GM21526 (cell line): Measurements from ENCODE around the gene PIP4P1.
"Not testable (repeated sequence)": the region's sequence is repeated elsewhere in the genome, so short reads cannot be mapped to it uniquely, and the experiment has no call there.

Source experiments
- ATAC-seq: cut with Tn5 transposase; IDR thresholded peaks from one replicate; pipeline ENCODE4 v1.9.1; 2021; ENCODE audit warnings: moderate library complexity; ENCODE audit not compliant: unreplicated experiment, low FRiP score

The PIP4P1 gene

DNA sequence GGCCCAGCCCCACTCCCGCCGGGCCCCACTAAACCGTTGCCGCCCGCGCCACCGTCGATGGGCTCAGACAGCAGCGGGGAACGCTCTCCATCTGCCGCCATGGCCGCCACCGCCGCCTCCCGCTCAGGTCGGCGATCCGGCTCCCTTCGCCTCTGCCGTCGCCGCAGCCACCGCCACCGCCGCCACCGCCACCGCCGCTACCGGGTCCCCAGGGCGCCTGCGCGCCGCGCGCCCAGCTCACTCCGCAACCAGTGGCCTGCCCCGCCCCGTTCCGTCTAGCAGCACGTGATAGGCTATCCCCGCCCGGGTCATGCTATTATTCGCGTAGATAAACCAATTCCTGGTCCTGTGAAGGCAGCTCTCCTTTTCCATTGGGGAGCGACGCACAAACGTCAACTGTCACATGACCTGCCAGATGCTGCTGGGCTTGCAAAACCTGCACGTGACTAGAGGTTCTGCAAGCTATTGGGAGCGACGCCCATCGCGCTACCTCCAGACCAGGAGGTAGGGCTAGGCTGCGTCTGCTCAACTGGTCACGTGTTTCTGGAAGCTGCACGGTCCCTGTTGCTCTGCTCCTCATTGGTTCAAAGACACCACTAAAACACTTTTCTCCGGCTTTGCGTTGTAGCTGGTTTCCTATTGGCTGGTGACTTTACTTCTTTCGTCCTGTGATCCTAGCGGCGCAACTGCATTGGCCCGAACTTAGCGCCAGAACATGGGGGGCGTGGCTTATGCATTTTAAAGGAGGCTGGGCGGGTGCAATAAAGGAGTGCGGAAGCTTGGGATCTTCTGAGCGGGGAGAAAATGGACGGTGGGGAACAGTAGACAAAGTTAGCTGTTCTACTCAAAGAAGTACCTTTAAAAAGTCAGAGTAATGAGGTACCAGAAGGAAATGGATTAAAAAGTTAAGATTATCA lies at the start of gene PIP4P1:
PIP4P1 (minus strand) TSS at position 210 of the 917 bp plus-strand sequence; CDS start at position 101, 109 bp downstream.
- peak; percentile 90 for ATAC-seq

DNA sequence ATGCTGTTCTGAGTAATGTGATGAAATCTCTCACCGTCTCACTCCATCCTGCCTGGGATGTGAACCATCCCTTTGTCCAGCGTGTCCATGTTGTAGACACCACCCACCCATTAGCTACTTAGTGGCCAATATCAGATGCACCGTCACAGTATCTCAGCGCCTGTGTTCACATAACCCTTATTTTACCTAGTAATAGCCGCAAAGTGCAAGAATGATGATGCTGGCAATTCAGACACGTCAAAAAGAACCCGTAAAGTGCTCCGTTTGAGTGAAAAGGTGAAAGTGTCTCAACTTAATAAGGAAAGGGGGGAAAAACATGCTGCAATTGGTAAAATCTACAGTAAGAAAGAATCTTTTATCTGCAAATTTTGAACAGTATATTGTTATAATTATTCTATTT lies 47.1 kb upstream of the PIP4P1 start:
- no peak for ATAC-seq

DNA sequence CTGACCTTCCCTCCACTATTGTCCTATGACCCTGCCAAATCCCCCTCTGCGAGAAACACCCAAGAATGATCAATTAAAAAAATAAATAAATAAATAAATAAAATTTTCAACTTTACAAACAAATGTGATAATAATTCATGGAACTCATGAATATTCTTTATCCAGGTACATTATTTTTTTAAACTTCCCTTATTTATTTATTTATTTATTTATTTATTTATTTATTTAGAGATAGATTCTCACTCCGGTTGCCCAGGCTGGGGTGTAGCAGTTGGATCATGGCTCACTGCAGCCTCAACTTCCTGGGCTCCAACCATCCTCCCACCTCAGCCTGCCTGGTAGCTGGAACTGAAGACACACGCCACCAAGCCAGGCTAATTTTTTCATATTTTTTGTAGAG lies 46.3 kb upstream of the PIP4P1 start:
- not testable (repeated sequence) for ATAC-seq

DNA sequence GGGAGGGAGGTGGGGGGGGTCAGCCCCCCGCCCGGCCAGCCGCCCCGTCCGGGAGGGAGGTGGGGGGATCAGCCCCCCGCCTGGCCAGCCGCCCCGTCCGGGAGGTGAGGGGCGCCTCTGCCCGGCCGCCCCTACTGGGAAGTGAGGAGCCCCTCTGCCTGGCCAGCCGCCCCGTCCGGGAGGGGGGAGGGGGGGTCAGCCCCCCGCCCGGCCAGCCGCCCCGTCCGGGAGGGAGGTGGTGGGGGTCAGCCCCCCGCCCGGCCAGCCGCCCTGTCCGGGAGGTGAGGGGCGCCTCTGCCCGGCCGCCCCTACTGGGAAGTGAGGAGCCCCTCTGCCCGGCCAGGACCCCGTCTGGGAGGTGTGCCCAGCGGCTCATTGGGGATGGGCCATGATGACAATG lies 45.5 kb upstream of the PIP4P1 start:
- ATAC-seq: not testable (repeated sequence)

DNA sequence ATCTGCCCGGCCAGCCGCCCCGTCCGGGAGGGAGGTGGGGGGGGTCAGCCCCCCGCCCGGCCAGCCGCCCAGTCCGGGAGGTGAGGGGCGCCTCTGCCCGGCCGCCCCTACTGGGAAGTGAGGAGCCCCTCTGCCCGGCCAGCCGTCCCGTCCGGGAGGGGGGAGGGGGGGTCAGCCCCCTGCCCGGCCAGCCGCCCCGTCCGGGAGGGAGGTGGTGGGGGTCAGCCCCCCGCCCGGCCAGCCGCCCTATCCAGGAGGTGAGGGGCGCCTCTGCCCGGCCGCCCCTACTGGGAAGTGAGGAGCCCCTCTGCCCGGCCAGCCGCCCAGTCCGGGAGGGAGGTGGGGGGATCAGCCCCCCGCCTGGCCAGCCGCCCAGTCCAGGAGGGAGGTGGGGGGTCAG lies 45.0 kb upstream of the PIP4P1 start:
- not testable (repeated sequence) for ATAC-seq

DNA sequence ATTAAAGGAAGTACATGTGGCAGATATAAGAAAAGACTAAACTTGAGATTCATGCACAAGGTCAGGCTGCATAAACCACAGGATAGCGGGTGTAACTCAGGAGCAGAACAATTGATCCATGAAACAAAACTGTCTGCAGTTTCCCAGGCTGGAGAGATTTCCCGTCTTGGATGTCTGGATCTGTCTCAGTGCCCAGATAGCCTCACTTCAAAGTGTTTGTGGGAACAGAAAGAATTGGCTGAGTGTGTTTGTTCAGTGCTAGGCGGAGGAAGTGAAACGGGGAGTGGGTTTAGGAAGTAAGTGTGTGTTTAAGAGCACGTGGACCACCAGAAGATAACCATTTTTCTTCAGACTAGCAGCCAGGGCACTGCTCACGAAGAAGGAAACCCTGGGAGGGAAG lies 42.7 kb upstream of the PIP4P1 start:
- no peak for ATAC-seq

DNA sequence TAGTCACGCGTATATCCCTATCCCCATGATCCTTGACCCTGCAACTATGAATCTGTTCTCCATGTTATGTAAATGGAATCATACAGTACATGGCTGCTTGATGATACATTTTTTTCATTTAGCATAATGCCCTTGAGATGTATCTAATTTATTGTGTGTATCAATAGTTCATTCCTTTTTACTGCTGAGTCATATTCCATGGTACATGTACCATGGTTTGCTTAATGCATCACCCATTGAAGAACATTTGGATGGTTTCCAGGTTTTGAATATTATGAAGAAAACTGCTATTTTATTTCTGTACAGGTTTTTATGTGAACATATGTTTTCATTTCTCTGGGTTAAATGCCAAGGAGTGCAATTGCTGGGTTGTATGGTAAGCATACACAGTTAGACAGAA lies 40.1 kb upstream of the PIP4P1 start:
- no peak for ATAC-seq

DNA sequence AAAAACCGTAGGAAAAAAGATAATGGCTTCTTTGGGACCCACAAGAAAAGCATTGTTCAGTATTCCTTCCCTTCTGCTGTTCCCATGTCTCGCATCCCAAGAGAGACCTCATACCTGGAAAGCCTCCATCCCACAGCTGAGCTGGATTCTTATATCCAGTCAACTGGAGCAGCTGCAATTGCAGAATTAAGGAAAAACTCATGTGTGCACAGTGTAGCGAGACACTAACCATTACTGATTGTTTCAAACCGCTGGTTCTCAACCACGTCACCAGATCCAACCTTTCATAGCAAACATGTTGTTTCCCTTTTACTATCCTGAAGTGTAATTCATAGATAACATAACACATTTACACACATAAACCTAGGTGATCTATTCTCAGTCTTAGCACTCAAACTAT lies 38.6 kb upstream of the PIP4P1 start:
- no peak for ATAC-seq

DNA sequence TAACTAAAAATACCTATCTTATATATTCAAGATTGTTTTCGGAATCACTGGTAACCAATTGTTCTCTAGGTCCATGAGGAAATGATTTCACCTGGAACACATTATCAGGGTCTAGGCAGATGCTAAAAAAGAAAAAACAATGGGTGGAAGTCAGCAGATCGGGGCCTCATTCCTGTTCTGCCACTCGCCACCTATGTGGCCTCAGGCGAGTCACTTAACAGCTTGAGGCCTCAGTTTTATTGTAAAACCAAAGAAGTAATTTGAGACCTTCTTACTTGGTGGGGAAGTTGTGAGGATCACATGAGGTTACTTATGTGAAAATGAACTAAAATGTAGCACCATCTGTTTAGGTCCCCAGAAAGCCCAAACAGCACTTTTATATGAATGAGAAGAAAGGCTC lies 37.9 kb upstream of the PIP4P1 start:
- no peak for ATAC-seq

DNA sequence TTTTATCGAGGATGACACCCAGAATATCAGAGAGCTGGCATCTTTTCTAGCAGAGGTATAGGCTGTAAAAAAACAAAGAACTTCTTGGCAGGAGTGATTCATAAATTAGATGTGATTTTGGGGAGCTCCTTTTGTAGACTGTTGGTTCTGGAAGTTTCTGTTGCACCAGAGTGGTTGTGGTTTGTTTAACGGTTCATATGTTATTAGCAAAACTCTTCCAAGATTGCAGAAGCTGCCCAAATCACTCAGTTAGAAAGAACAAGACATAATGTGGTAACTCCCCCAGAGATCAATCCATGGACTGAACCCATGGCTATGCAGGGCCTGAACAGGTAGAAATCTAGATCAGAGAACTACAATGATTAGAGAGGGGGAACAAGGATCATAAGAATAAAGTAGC lies 37.4 kb upstream of the PIP4P1 start:
- no peak for ATAC-seq

DNA sequence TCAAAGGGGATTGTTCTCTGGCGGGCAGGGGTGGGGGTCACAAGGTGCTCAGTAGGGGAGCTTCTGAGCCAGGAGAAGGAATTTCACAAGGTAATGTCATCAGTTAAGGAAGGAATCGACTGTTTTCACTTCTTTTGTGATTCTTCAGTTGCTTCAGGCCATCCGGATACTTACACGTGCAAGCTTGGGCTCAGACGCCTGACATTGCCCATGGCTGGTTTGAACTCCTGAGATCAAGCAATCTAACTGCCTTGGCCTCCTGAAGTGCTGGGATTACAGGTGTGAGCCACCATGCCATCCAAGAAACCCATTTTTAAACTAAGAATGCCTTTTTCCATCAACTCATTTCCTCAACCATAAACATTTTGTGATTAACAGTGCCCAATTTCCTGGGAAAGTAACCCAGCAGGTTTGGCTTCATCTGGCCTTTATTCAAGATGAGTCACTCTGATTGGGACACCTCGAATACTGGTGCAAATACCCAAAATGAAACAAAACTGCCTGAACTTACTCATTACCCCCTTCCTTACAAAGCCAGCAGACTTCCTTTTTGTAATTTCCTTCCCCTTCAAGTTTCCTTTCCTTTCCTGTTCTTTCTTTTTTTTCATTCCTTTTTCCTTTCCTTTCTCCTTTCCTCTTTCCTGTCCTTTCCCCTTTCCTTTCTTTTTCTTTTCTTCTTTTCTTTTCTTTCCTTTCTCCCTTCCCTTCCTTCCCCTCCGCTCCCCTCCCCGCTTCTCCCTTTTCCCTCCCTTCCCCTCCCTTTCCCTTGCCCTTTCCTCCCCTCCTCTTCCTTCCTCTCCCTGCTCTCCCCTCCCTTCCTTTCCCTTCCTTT lies 33.9 kb upstream of the PIP4P1 start:
- no peak for ATAC-seq

DNA sequence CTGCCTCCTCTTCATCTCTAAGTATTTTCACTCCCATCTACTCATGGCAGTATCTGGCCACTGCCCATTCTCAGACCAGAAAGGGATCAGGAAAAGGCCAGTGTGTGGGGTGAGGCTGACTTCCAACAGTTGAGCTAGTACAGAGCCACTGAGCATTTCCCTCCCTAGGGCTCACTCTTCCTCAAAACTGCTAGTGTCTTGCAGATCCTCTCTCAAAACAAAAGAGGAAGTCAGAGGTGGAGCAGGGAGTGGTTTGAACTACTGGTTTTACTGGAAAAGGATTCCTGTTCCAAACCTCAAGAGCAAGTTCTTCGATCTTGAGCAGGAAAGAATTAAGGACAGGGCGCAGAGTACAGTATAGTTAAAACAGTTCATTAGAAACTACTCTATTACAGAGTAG lies 32.4 kb upstream of the PIP4P1 start:
- no peak for ATAC-seq

DNA sequence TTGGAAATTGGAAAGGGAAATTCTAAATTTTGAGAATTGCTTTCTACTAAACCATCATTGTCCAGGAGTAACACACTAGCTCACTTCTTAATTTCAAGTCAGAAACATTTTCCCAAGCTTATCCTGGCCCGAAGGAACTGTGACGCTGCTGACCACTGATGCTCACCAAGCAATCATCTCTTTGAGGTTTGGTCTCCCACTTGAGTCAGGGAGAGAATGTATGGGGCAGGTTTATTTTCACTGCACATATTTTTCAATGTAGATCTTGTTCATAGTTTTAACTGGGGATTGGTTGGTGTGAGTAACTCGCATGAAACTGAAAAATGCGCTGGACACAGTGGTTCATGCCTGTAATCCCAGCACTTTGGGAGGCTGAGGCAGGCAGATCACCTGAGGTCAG lies 31.3 kb upstream of the PIP4P1 start:
- ATAC-seq: no peak

DNA sequence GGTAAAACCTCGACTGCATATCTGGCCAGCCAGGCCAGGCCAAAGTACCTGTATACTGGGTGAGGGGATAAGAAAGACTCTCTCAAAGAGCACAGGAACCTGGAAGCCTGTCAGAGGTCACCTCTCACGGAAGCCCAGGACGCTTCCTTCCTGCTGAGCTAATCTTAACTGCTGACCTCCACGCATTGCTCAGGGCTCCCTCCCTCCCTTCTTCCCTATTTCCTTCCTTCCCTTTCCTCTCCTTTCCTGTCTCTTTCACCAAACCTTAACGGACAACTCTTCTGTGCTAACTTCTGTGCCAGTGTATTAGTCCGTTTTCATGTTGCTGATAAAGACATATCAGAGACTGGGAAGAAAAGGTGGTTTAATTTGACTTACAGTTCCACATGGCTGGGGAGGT lies 29.3 kb upstream of the PIP4P1 start:
- no peak for ATAC-seq

DNA sequence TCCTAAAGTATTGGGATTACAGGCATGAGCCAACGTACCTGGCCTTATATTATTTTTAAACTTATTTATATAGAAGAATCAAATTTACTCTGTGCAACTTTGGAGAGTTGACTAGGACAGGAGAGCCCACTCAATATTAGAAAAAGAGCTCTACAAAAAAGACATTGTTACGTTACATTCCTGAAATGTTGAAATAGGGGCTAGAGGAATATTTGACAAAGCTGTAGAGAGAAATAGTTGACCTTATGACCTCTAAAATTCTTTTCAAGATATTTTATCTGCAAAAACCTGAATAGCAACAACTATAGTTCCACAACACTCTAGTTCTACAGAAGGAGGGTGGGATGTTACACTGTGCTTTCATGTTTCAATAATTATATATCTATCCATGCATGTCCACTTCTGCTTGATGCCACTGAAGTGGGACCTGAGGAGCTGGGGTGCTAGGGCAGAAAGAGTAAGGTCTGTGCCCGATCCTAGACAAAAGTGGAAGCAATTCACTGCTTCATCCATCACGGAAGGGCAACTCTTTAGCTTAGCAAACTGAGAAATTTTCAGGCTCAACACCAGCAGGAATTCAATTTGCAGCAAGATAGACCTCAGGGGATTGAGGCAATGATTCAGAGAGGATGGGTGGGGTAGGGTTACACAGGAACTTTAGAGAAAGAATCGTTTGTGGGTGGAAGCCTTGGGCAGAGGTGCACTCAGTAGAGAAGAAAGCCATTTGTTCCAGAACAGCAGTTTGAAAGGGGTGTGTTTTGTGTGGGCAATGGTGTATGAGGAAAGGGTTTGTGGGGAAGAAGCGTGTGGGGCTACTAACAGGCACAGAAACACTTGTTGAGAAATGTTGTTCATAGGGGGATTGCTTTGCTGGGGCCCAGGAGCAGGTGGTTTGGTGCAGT lies 28.1 kb upstream of the PIP4P1 start:
- no peak for ATAC-seq

DNA sequence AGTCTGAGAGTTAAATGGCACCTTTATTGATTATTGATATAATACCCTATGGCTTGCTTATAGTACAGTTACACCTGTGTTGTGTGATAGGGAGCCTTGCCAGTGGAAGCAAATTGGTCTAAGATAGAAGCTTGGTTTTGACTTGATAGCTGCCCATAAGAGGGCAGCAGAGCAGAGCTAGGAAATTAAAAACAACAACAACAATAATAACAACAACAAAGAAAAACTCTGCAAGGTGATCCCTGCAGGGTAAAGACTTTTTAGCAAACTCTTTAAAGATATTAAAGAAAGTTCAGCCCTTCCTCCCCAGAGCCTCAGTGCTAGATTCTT lies 26.1 kb upstream of the PIP4P1 start:
- ATAC-seq: no peak

DNA sequence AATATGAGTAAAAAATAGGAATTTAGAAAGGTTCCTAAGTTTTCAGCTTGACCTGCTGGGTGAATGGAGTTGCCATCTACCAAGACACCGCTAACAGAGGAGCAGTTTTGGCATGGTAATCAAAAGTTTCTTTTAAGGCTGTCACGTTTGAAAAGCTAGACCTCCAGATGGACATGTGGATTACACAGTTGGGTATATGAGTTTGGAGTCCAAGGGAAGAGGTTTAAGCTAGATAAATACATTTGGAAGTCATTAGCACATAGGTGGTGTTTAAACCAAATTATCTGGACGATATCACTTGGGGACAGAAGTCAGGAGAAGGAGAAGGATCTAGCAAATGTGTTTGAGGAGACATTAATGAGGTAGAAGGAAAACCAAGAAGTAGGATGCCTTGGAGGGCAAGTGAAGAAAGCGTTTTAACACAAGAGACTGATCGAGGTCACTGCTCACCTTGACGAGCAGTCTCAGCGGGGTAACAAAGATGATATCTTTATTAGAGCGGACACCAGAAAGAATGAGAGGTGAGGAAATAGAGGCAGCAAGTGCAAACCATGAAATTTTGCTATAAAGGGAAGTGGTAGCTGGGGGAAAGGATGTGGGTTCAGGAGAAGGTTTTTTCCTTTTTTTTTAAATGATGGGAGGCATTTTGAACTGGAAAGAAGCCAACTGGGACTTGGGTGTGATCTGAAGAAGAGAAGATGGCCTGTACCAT lies 25.6 kb upstream of the PIP4P1 start:
- no peak for ATAC-seq

DNA sequence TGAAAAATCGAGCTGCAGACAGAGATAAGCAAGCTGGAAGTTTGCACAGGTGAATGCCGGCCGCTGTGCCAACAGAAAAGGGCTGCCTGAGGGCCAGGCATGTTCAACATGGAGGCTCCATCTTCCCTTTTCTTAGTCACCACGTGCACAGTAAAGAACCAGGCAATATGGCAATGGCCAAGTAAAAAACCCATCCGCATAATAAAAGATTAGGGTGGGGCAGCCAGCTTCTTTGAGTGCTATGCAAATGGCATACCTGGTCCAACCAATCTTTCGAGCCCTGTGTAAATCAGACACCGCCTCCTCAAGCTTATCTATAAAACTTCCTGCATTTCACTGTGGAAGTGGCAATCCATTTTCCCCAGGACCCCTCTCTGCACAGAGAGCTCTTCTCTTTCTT lies 24.7 kb upstream of the PIP4P1 start:
- no peak for ATAC-seq

DNA sequence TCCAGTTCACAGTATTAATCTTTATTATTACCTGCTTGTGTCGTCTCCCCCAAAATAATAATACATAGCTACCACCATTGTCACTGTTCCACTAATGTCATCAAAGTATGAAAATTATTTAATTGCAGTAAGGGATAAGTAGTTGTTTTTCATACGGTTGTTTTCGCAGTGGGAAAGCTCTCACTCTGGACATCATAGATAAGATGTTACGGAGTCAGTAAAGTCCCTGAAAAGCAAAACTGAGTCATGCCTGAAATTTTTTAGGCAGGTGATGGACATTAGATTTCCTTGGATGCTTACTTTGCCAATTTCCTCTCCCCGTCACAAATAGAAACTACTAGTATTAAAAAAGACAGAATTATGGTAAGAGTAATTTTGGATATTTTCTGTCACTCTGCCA lies 21.1 kb upstream of the PIP4P1 start:
- no peak for ATAC-seq

DNA sequence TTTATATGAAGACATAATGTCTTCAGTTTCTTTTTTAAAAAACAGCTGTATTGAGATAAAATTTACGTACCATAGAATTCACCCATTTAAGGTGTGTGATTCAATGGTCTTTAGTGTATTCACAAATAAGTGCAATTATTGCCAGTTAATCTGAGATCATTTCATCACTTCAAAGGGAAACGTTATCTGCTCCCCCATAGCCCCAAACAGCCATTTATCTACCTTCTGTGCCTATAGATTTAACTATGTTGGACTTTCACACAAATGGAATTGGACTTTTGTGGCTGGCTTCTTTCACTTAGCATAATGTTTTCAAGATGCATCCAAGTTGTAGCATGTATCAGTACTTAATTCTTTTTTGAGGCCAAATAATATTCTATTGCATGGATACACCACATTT lies 17.7 kb upstream of the PIP4P1 start:
- ATAC-seq: no peak
